ENCODE results near the gene CALHM5. TPM values are rescaled to one million over a fixed set of nuclear protein-coding genes. Genes with fewer than 3 reads are reported as not detected.

CALHM5 gene
- total RNA-seq, 4 donors from 2014 or later, result 0.56 to 1.5 (median 0.82) TPM

DNA sequence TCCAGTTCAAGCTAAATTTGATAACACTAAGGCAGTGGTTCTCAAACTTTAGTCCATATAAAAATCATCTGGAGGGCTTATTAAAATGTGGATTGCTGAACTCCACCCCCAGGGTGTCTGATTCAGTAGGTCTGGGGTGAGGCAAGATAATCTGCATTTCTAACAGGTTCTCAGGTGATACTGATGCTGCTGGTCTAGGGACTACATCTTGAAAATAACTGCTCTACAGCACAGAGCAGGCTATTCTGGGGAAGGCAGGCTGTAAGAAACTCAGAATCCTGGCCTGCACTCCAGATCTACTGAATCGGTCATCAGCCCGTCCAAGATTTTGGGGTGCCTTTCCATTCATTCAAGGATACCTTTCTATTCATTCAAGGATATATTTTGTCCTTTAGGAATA is 11.5 kb downstream of the CALHM5 start:
- Histone ChIP-seq H3K4me1 (no peaks in the 10 kb centered on the region), H3K4me3 (no peak overlapping the region), H3K36me3 (no peaks in the 10 kb centered on the region), H3K9me3 (no peaks in the 10 kb centered on the region), H3K27ac (no peak overlapping the region), H3K27me3 (no peaks in the 10 kb centered on the region)
- ATAC-seq (no peak), DNase-seq (no peak)
- TF ChIP-seq POLR2A (IDR thresholded peaks at IDR 0.05), result no peak
- in situ Hi-C loops (cut with MboI; ENCODE audit: low sequenced_read_pairs in 4 of 4), result no loop called here
- intact Hi-C loops (cut with DNase I; ENCODE audit: low total_unique reads), result no loop called here

DNA sequence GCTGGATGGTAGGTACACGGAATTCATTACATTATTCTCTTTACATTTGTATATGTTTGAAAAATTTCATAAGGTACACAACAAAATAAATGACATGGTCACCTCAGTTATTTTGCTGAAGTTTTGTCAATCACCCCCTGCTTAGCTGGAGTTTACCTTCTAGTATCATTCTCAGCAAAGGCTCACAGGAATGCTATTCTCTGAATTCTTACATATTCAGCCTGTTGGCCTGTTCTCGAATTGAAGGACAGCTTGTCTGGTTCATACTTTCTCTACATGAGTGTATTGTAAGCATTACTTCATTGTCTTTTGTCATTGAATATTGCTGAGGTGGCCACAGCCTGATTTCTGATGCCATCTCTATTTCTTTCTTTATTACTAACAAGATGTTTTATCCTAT is 12.8 kb downstream of the CALHM5 start:
- Histone ChIP-seq H3K27me3 (no peaks in the 10 kb centered on the region), H3K27ac (no peak overlapping the region), H3K4me3 (no peak overlapping the region), H3K4me1 (no peaks in the 10 kb centered on the region), H3K36me3 (no peaks in the 10 kb centered on the region), H3K9me3 (no peaks in the 10 kb centered on the region)
- intact Hi-C loops (cut with DNase I; ENCODE audit: low total_unique reads), result no loop called here
- TF ChIP-seq POLR2A (IDR thresholded peaks at IDR 0.05), result no peak
- no peak for ATAC-seq
- in situ Hi-C loops (cut with MboI; ENCODE audit: low sequenced_read_pairs in 4 of 4), result no loop called here
- no peak for DNase-seq

GRCh38 chr6:116528133-116528532 is 16.7 kb downstream of the CALHM5 start:
- Histone ChIP-seq H3K4me3 (no peak overlapping the region), H3K27me3 (no peaks in the 10 kb centered on the region), H3K4me1 (no peaks in the 10 kb centered on the region), H3K27ac (no peak overlapping the region), H3K36me3 (no peaks in the 10 kb centered on the region), H3K9me3 (no peaks in the 10 kb centered on the region)
- ATAC-seq (no peak), DNase-seq (no peak)
- in situ Hi-C loops (cut with MboI; ENCODE audit: low sequenced_read_pairs in 4 of 4) (loop anchor here in 2 of 4 donors (5.0 to 25.0 kb wide), 2 partner anchors 236 to 241 kb away; partner anchors contain the start of gene TSPYL1 (in 1 of the 2)), intact Hi-C loops (cut with DNase I; ENCODE audit: low total_unique reads) (no loop called here)
- TF ChIP-seq POLR2A (IDR thresholded peaks at IDR 0.05), result no peak
- TF ChIP-seq, protein P1, sequence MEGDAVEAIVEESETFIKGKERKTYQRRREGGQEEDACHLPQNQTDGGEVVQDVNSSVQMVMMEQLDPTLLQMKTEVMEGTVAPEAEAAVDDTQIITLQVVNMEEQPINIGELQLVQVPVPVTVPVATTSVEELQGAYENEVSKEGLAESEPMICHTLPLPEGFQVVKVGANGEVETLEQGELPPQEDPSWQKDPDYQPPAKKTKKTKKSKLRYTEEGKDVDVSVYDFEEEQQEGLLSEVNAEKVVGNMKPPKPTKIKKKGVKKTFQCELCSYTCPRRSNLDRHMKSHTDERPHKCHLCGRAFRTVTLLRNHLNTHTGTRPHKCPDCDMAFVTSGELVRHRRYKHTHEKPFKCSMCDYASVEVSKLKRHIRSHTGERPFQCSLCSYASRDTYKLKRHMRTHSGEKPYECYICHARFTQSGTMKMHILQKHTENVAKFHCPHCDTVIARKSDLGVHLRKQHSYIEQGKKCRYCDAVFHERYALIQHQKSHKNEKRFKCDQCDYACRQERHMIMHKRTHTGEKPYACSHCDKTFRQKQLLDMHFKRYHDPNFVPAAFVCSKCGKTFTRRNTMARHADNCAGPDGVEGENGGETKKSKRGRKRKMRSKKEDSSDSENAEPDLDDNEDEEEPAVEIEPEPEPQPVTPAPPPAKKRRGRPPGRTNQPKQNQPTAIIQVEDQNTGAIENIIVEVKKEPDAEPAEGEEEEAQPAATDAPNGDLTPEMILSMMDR (IDR thresholded peaks at IDR 0.05 in 4 of 5, conservative IDR thresholded peaks at IDR 0.05 in 1 of 5), result no peak

- Histone ChIP-seq H3K27me3 (no peaks in the 10 kb centered on the region), H3K27ac (no peak overlapping the region), H3K4me1 (no peaks in the 10 kb centered on the region), H3K36me3 (no peaks in the 10 kb centered on the region), H3K9me3 (no peaks in the 10 kb centered on the region), H3K4me3 (no peak overlapping the region)
- intact Hi-C loops (cut with DNase I; ENCODE audit: low total_unique reads), result no loop called here
- no peak for ATAC-seq
- in situ Hi-C loops (cut with MboI; ENCODE audit: low sequenced_read_pairs in 4 of 4), result loop anchor here in 2 of 4 donors (5.0 to 25.0 kb wide), 2 partner anchors 236 to 241 kb away; partner anchors contain the start of gene TSPYL1 (in 1 of the 2)
- TF ChIP-seq, protein P1 (IDR thresholded peaks at IDR 0.05 in 4 of 5, conservative IDR thresholded peaks at IDR 0.05 in 1 of 5), result no peak
- TF ChIP-seq POLR2A (IDR thresholded peaks at IDR 0.05), result no peak
- DNase-seq, result no peak
Observed at GRCh38 chr6:116528780-116529179, 17.3 kb downstream of the CALHM5 start.

DNA sequence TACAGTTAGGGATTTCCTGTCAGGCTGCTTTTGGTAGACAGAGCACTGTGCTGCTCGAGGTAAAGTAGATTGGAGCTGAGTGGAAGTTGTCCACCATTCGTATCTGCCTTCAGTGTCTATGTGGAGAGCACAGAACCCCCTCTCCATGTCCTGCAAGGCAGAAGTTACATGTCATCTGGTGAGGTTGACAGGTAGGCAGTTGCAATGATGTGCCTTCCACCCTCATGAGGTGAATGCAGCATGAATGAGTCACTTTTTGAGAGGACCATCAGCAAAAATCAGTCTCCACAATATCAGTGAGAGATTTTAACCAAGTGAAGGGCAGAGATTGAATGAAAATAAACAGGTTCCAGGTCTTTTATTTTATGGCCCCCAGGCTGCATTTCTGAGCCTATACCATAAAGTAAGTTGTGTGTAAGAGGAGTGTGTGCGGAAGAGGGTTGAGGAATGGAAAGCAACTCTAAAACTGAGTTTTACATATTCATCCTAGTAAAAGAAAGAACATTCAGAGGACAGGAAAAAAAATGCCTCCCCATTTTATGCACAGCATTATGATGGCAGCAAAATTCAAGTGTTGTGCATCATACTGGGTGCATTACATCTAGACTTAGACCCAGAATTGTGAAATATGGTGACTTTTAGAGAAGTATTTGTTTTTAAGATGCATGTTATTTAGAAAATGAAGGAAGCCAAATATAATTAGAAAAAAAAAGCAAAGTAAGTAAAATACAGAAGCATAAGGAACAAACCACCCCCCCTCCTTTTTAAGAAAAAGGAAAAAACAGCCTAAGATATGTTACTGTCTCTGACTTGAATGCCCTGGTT is 18.2 kb downstream of the CALHM5 start:
- H3K4me1 ChIP-seq, result no peaks in the 10 kb centered on the region
- no peak for DNase-seq
- no peaks in the 10 kb centered on the region for H3K36me3 ChIP-seq
- intact Hi-C loops (cut with DNase I; ENCODE audit: low total_unique reads), result loop anchor here (5.0 to 10.0 kb wide), 2 partner anchors 115 to 157 kb away; partner anchors contain the start of gene DSE
- no peaks in the 10 kb centered on the region for H3K9me3 ChIP-seq
- no peak for ATAC-seq
- no peak overlapping the region for H3K27ac ChIP-seq
- H3K4me3 ChIP-seq, result no peak overlapping the region
- in situ Hi-C loops (cut with MboI; ENCODE audit: low sequenced_read_pairs in 4 of 4), result loop anchor here (5.0 to 25.0 kb wide), 4 partner anchors 237 to 262 kb away; partner anchors contain the start of gene TSPYL1 (in 3 of the 4)
- no peaks in the 10 kb centered on the region for H3K27me3 ChIP-seq
- no peak for TF ChIP-seq POLR2A (IDR thresholded peaks at IDR 0.05)
- TF ChIP-seq, protein P1 (IDR thresholded peaks at IDR 0.05 in 4 of 5, conservative IDR thresholded peaks at IDR 0.05 in 1 of 5), result no peak
